GM12878 (cell line): ENCODE data around the gene CLTRN. TPM values are rescaled to one million over a fixed set of nuclear protein-coding genes. Genes with fewer than 3 reads are reported as not detected.

Source experiments
- ATAC-seq: fragments of 200-7000 bp; cut with Tn5 transposase; 3 replicates; pipeline ENCODE4 v1.9.1; 2020; ENCODE audit warnings: mild to moderate bottlenecking, moderate library complexity
- BruUV-seq: library from RNA; stranded (reverse); fragments of 400-500 nt; replicated peaks from 2 replicates; lab custom pipeline; 2021; lab: Mats Ljungman, UMichigan
- CTCF ChIA-PET: fragments of 300-600 bp; sonication (Branson Sonifier 250); formaldehyde crosslinking; extraction: SDS; loops from one replicate; lab custom pipeline; 2021; ENCODE audit warnings: inconsistent platforms; lab: Yijun Ruan, JAX
- POLR2A ChIA-PET: fragments of 350-600 bp; formaldehyde crosslinking; extraction: SDS; loops from one replicate; lab custom pipeline; 2021; ENCODE audit warnings: inconsistent platforms; lab: Charles Lee
- RAD21 ChIA-PET: fragments of 300-600 bp; sonication (Branson Sonifier 250); formaldehyde crosslinking; loops from one replicate; lab custom pipeline; 2023; ENCODE audit warnings: antibody characterized with exemption; ENCODE audit not compliant: unreplicated experiment; lab: Charles Lee
- SMC1A ChIA-PET: fragments of 300-600 bp; sonication (Branson Sonifier 250); formaldehyde crosslinking; loops from one replicate; lab custom pipeline; 2023; ENCODE audit not compliant: unreplicated experiment, uncharacterized antibody; lab: Charles Lee
- DNase-seq: peaks from one replicate; pipeline ENCODE4 v3.0.0-alpha.2; 2011; ENCODE audit warnings: low read depth, low spot score
- FAIRE-seq: peaks from 3 replicates; lab custom pipeline; 2011; peaks lifted over from hg19 to GRCh38; lab: Jason Lieb, UNC
- H2AFZ ChIP-seq: 2 replicates; pipeline ENCODE4 v1.6.0; 2011; ENCODE audit warnings: low read depth, low read length, control low read depth; ENCODE audit not compliant: control insufficient read depth
- H3K27ac ChIP-seq: 2 replicates; pipeline ENCODE4 v1.5.1; 2011; ENCODE audit warnings: control low read depth; ENCODE audit not compliant: control insufficient read depth, insufficient read depth
- H3K27me3 ChIP-seq, 2 experiments: replicated peaks in 1 of 2; 2 replicates each; pipeline versions ENCODE4 v1.6.0 to v1.6.1; 2011; ENCODE audit warnings: low read length in 1 of 2; ENCODE audit not compliant: control insufficient read depth in 2 of 2, insufficient read depth in 2 of 2
- H3K36me3 ChIP-seq, 2 experiments: 2 replicates each; pipeline ENCODE4 v1.5.1; 2011; ENCODE audit warnings: low read length in 1 of 2; ENCODE audit not compliant: control insufficient read depth in 2 of 2, insufficient read depth in 2 of 2
- H3K4me1 ChIP-seq: 2 replicates; pipeline ENCODE4 v1.6.1; 2011; ENCODE audit warnings: mild to moderate bottlenecking, low read length, moderate library complexity, mixed read lengths; ENCODE audit not compliant: control insufficient read depth, insufficient read depth
- H3K4me2 ChIP-seq: 2 replicates; pipeline ENCODE4 v1.6.0; 2011; ENCODE audit warnings: control low read depth; ENCODE audit not compliant: control insufficient read depth, insufficient read depth
- H3K4me3 ChIP-seq: fragments of 200-600 bp; sonication (generic); 2 replicates; pipeline ENCODE4 v1.5.1; 2016
- H3K79me2 ChIP-seq: 2 replicates; pipeline ENCODE4 v1.6.0; 2011; ENCODE audit warnings: low read length; ENCODE audit not compliant: control insufficient read depth, insufficient read depth
- H3K9ac ChIP-seq: 2 replicates; pipeline ENCODE4 v1.8.0; 2011; ENCODE audit warnings: low read length, control low read depth, mixed read lengths; ENCODE audit not compliant: control insufficient read depth, insufficient read depth
- H3K9me3 ChIP-seq: replicated peaks from 3 replicates; pipeline ENCODE4 v1.5.1; 2011; ENCODE audit warnings: mild to moderate bottlenecking, low read length; ENCODE audit not compliant: control insufficient read depth, insufficient read depth
- H4K20me1 ChIP-seq: 2 replicates; pipeline ENCODE4 v1.6.0; 2011; ENCODE audit not compliant: control insufficient read depth, insufficient read depth
- CHD2 ChIP-seq: IDR thresholded peaks from 2 replicates; pipeline ENCODE4 v1.6.1; 2011; ENCODE audit warnings: low read depth, low read length, improper control_type of control experiment, borderline replicate concordance
- CHD4 ChIP-seq: fragments of 200-600 bp; sonication (generic); IDR thresholded peaks from 2 replicates; pipeline ENCODE4 v1.6.1; 2016; ENCODE audit warnings: mild to moderate bottlenecking
- FOXK2 ChIP-seq: fragments of 450-650 bp; IDR thresholded peaks from 2 replicates; pipeline ENCODE4 v1.6.1; 2017; ENCODE audit warnings: mild to moderate bottlenecking, moderate library complexity
- MAX ChIP-seq: IDR thresholded peaks from 2 replicates; pipeline ENCODE4 v1.6.1; 2012; ENCODE audit warnings: low read depth, low read length, improper control_type of control experiment
- MLLT1 ChIP-seq: fragments of 450-650 bp; IDR thresholded peaks from 2 replicates; pipeline ENCODE4 v1.6.1; 2016; ENCODE audit warnings: mild to moderate bottlenecking
- MXI1 ChIP-seq: fragments of 150-350 bp; IDR thresholded peaks from 2 replicates; pipeline ENCODE4 v1.6.1; 2011; ENCODE audit warnings: low read depth, mild to moderate bottlenecking, inconsistent platforms, low read length, improper control_type of control experiment
- NFIC ChIP-seq: IDR thresholded peaks from 2 replicates; pipeline ENCODE4 v1.6.1; 2012; ENCODE audit warnings: low read depth, mild to moderate bottlenecking, inconsistent platforms, low read length, moderate library complexity
- POLR2AphosphoS2 ChIP-seq: IDR thresholded peaks from 2 replicates; pipeline ENCODE4 v1.6.1; 2011; ENCODE audit warnings: low read depth, mild to moderate bottlenecking, low read length, improper control_type of control experiment, moderate library complexity
- SP1 ChIP-seq: IDR thresholded peaks from one replicate; pipeline ENCODE4 v1.6.1; 2011; ENCODE audit warnings: low read depth, low read length
- STAT3 ChIP-seq: IDR thresholded peaks from 2 replicates; pipeline ENCODE4 v1.6.1; 2011; ENCODE audit warnings: low read depth, low read length, improper control_type of control experiment
- TCF12 ChIP-seq: IDR thresholded peaks from 2 replicates; pipeline ENCODE4 v1.6.1; 2011; ENCODE audit warnings: low read depth, mild to moderate bottlenecking, low read length
- ZBED1 ChIP-seq: IDR thresholded peaks from 2 replicates; pipeline ENCODE4 v1.6.1; 2016; ENCODE audit warnings: borderline replicate concordance
- WGBS: methylation state at CpG from one replicate; pipeline ENCODE4 v1.1.6; 2016; ENCODE audit warnings: low lambda C conversion rate; ENCODE audit not compliant: insufficient replicate concordance, insufficient coverage; ENCODE audit errors: missing lambda C conversion rate; 5-methylcytosine and 5-hydroxymethylcytosine counted together
- in situ Hi-C: fragments of 300-500 bp; cut with MboI; formaldehyde crosslinking; loops from 9 replicates; pipeline ENCODE4 v1.14.3; 2018; ENCODE audit warnings: mixed read lengths
- intact Hi-C: fragments of 100-400 bp; cut with micrococcal nuclease; formaldehyde crosslinking; loops from one replicate; pipeline ENCODE4 v1.14.2; 2022; ENCODE audit not compliant: unreplicated experiment
- polyA plus RNA-seq, 11 experiments: library from polyadenylated mRNA; depleted of rRNA in 4 of 11; unstranded in 6 of 11; stranded (reverse) in 5 of 11; fragments of >200 nt; fragmentation: Nextera tagmentation in 4 of 11; fragmentation: Illumina TruSeq in 1 of 11; extraction: Ambion mirVana in 4 of 11; extraction: Trizol in 1 of 11; gene quantifications; 1 replicate in 1 of 11; 2 replicates in 10 of 11; pipeline versions ENCODE4 v1.2.1 to v1.2.3, GENCODE V29; 2011 to 2016; ENCODE audit warnings: inconsistent platforms in 2 of 11, missing spikeins in 2 of 11, low read depth in 1 of 11
- total RNA-seq, 4 experiments: library from RNA; depleted of rRNA in 3 of 4; stranded (reverse); fragments of >200 nt in 3 of 4; fragmentation: Illumina TruSeq in 1 of 4; extraction: Trizol in 1 of 4; gene quantifications; 2 replicates each; pipeline versions ENCODE4 v1.2.1 to v1.2.3, GENCODE V29; 2013 to 2021

Gene CLTRN
- total and polyA plus RNA-seq, 10 of the 15 experiments (the other 5 are each of a cell fraction or from before 2014, with no cell fraction given) = 0.13 to 0.75 (median 0.27) TPM; not detected in 1

GRCh38 chrX:15616531-15616930, 48.1 kb downstream of the CLTRN start (continued):
- TF ChIP-seq TCF12 = no peak
- TF ChIP-seq FOXK2 = no peak
- TF ChIP-seq MXI1 = no peak

- Histone ChIP-seq H3K4me2 (no peak overlapping the region), H2AFZ (no peak overlapping the region), H3K9ac (no peak overlapping the region), H3K27ac (no peak overlapping the region), H3K9me3 (no peaks in the 10 kb centered on the region)
- ChIA-PET CTCF (no interaction called here), SMC1A (no interaction called here)
- no peak for DNase-seq
- WGBS = 60% methylated on average over 5 of the region's 5 CpGs
- no peak for TF ChIP-seq ZBED1
- no peak for TF ChIP-seq MAX
- TF ChIP-seq STAT3 = no peak
- TF ChIP-seq CHD4 = no peak
- TF ChIP-seq CHD2 = no peak
- TF ChIP-seq POLR2AphosphoS2 = no peak
- TF ChIP-seq SP1 = no peak
- TF ChIP-seq MLLT1 = no peak
- no peak for TF ChIP-seq NFIC
- TF ChIP-seq, all 136 proteins: peak for 0
- intact Hi-C loops (no loop called here), in situ Hi-C loops (no loop called here)
- Histone ChIP-seq H3K4me3 (no peak overlapping the region), H4K20me1 (no peaks in the 10 kb centered on the region), H3K36me3 (no peaks in the 10 kb centered on the region), H3K79me2 (no peaks in the 10 kb centered on the region), H3K27me3 (no peaks in the 10 kb centered on the region; a peak in 2 of 4 replicates), H3K4me1 (no peaks in the 10 kb centered on the region)
- FAIRE-seq (no peak), ATAC-seq (no peak)
- BruUV-seq = no TSS peak
- RAD21 ChIA-PET = no interaction called here
- POLR2A ChIA-PET = no interaction called here
Observed at GRCh38 chrX:15607067-15607466, 57.5 kb downstream of the CLTRN start.
